ENCODE results near the gene CDC25B. TPM values are rescaled to one million over a fixed set of nuclear protein-coding genes. Genes with fewer than 3 reads are reported as not detected.

The CDC25B gene
- total RNA-seq, 1 experiment from 2014 or later: 69.6 TPM

GRCh38 chr20:3846378-3846739 lies 50.2 kb downstream of the CDC25B start:
- Mint-ChIP-seq H3K27ac (ENCODE audit: unreplicated experiment) (peak overlapping the region; percentile 52), H3K9me3 (ENCODE audit: low read depth, unreplicated experiment) (no peaks in the 10 kb centered on the region), H3K27me3 (ENCODE audit: unreplicated experiment) (no peaks in the 10 kb centered on the region), H3K4me3 (ENCODE audit: low read depth, unreplicated experiment) (peak overlapping the region; percentile 78), H3K4me1 (ENCODE audit: low read depth, unreplicated experiment) (peaks cover 20% of the 10 kb centered on the region), H3K36me3 (ENCODE audit: insufficient read depth, unreplicated experiment) (peaks cover 18% of the 10 kb centered on the region)
- DNase-seq: no peak
- TF ChIP-seq CTCF (IDR thresholded peaks at IDR 0.05; ENCODE audit: unreplicated experiment): no peak
- CTCF ChIA-PET: no interaction called here
- BruUV-seq (replicated peaks): no TSS peak
- intact Hi-C loops (cut with micrococcal nuclease; ENCODE audit: unreplicated experiment): no loop called here

- CTCF ChIA-PET: interaction anchor here (0.5 kb wide), 1 partner anchor 61 kb away, joined by 3 read pairs; the partner anchor contains the start of gene CENPB
- Mint-ChIP-seq H3K4me3 (ENCODE audit: low read depth, unreplicated experiment) (peak within 1 kb of the TSS; percentile 78), H3K36me3 (ENCODE audit: insufficient read depth, unreplicated experiment) (peaks cover 18% of the 10 kb centered on the region), H3K27me3 (ENCODE audit: unreplicated experiment) (no peaks in the 10 kb centered on the region), H3K27ac (ENCODE audit: unreplicated experiment) (peak within 1 kb of the TSS; percentile 52), H3K4me1 (ENCODE audit: low read depth, unreplicated experiment) (peaks cover 20% of the 10 kb centered on the region), H3K9me3 (ENCODE audit: low read depth, unreplicated experiment) (no peaks in the 10 kb centered on the region)
- intact Hi-C loops (cut with micrococcal nuclease; ENCODE audit: unreplicated experiment): no loop called here
- no TSS peak for BruUV-seq (replicated peaks)
- peak; percentile 83 for DNase-seq
- TF ChIP-seq CTCF (IDR thresholded peaks at IDR 0.05; ENCODE audit: unreplicated experiment): no peak
These were observed 50.8 kb downstream of the CDC25B start, which contains the start of gene MAVS for GRCh38 chr20:3846740-3847428. MAVS (plus strand) TSS chr20:3846834; CDS start chr20:3854625, 7,791 bp downstream.

- TSS peak; percentile 60 for BruUV-seq (replicated peaks)
- Mint-ChIP-seq H3K27ac (ENCODE audit: unreplicated experiment) (peak overlapping the region; percentile 52), H3K27me3 (ENCODE audit: unreplicated experiment) (no peaks in the 10 kb centered on the region), H3K36me3 (ENCODE audit: insufficient read depth, unreplicated experiment) (peaks cover 18% of the 10 kb centered on the region), H3K4me1 (ENCODE audit: low read depth, unreplicated experiment) (peaks cover 20% of the 10 kb centered on the region), H3K9me3 (ENCODE audit: low read depth, unreplicated experiment) (no peaks in the 10 kb centered on the region), H3K4me3 (ENCODE audit: low read depth, unreplicated experiment) (peak overlapping the region; percentile 78)
- CTCF ChIA-PET: no interaction called here
- DNase-seq: no peak
- intact Hi-C loops (cut with micrococcal nuclease; ENCODE audit: unreplicated experiment): no loop called here
- TF ChIP-seq CTCF (IDR thresholded peaks at IDR 0.05; ENCODE audit: unreplicated experiment): no peak
These were observed 51.4 kb downstream of the CDC25B start for GRCh38 chr20:3847429-3847940.

GRCh38 chr20:3848565-3848964 lies 52.5 kb downstream of the CDC25B start:
- intact Hi-C loops (cut with micrococcal nuclease; ENCODE audit: unreplicated experiment): no loop called here

More at GRCh38 chr20:3848565-3848964, 52.5 kb downstream of the CDC25B start:
- no peak for DNase-seq
- peak overlapping the region; percentile 20 for H3K27ac Mint-ChIP-seq (ENCODE audit: unreplicated experiment)
- peaks cover 20% of the 10 kb centered on the region for H3K4me1 Mint-ChIP-seq (ENCODE audit: low read depth, unreplicated experiment)
- H3K4me3 Mint-ChIP-seq (ENCODE audit: low read depth, unreplicated experiment): peak overlapping the region; percentile 18
- CTCF ChIA-PET: no interaction called here
- H3K27me3 Mint-ChIP-seq (ENCODE audit: unreplicated experiment): no peaks in the 10 kb centered on the region
- no peak for TF ChIP-seq CTCF (IDR thresholded peaks at IDR 0.05; ENCODE audit: unreplicated experiment)
- H3K9me3 Mint-ChIP-seq (ENCODE audit: low read depth, unreplicated experiment): no peaks in the 10 kb centered on the region
- peaks cover 18% of the 10 kb centered on the region for H3K36me3 Mint-ChIP-seq (ENCODE audit: insufficient read depth, unreplicated experiment)
- no TSS peak for BruUV-seq (replicated peaks)
